K562 (cell line): Measurements from ENCODE around the gene KIF17. TPM values are rescaled to one million over a fixed set of nuclear protein-coding genes. Genes with fewer than 3 reads are reported as not detected.
A peak's percentile ranks its signal among the peaks of the same experiment; 100 is the strongest.

Experiments used
- ATAC-seq: fragments of 200-7000 bp; cut with Tn5 transposase; 3 replicates; pipeline ENCODE4 v1.9.1; 2020; ENCODE audit warnings: moderate library complexity
- BruUV-seq: library from RNA; stranded (reverse); fragments of 400-500 nt; replicated peaks from 2 replicates; lab custom pipeline; 2021; lab: Mats Ljungman, UMichigan
- CTCF ChIA-PET: fragments of 300-600 bp; formaldehyde crosslinking; extraction: SDS; loops from one replicate; lab custom pipeline; 2021; ENCODE audit warnings: low intra/inter-chr PET ratio; lab: Yijun Ruan, JAX
- POLR2A ChIA-PET: fragments of 300-600, 350-650 bp; sonication (Branson Sonifier 250); formaldehyde crosslinking; extraction: SDS; loops from one replicate; lab custom pipeline; 2021; ENCODE audit warnings: antibody characterized with exemption, inconsistent platforms; lab: Yijun Ruan, JAX
- DNase-seq, 4 experiments: peaks; one replicate each; pipeline versions ENCODE4 v3.0.0 to v3.0.0-alpha.2; 2011 to 2018; ENCODE audit warnings: low spot score in 3 of 4, mixed read lengths in 3 of 4; ENCODE audit errors: extremely low read depth in 1 of 4
- FAIRE-seq: peaks from 2 replicates; lab custom pipeline; 2011; peaks lifted over from hg19 to GRCh38; lab: Jason Lieb, UNC
- H2AFZ ChIP-seq: 2 replicates; pipeline ENCODE4 v1.6.0; 2011; ENCODE audit warnings: low read depth, low read length, control low read depth, inconsistent platforms
- H3K27ac ChIP-seq: fragments of 200-600 bp; 3 replicates; pipeline ENCODE4 v1.8.0; 2011; ENCODE audit warnings: low read depth, mild to moderate bottlenecking, control low read depth, inconsistent platforms, low read length, moderate library complexity, mixed read lengths; ENCODE audit errors: extremely low read depth
- H3K27me3 ChIP-seq, 2 experiments: fragments of 300-600 bp in 1 of 2; 2 replicates in 1 of 2; 3 replicates in 1 of 2; pipeline versions ENCODE4 v1.6.0 to v1.8.0; 2011; ENCODE audit warnings: inconsistent platforms in 2 of 2, low read length in 2 of 2, mild to moderate bottlenecking in 1 of 2, mixed read lengths in 1 of 2, moderate library complexity in 1 of 2; ENCODE audit not compliant: control insufficient read depth in 2 of 2, insufficient read depth in 2 of 2
- H3K36me3 ChIP-seq: fragments of 300-600 bp; 3 replicates; pipeline ENCODE4 v1.8.0; 2011; ENCODE audit warnings: mild to moderate bottlenecking, low read length, inconsistent platforms; ENCODE audit not compliant: control insufficient read depth, insufficient read depth
- H3K4me1 ChIP-seq, 2 experiments: fragments of 200-600 bp in 1 of 2; replicated peaks in 1 of 2; 2 replicates in 1 of 2; 3 replicates in 1 of 2; pipeline versions ENCODE4 v1.5.1 to v1.8.0; 2011; ENCODE audit warnings: inconsistent platforms in 2 of 2, low read length in 2 of 2, mild to moderate bottlenecking in 1 of 2, mixed read lengths in 1 of 2, moderate library complexity in 1 of 2; ENCODE audit not compliant: control insufficient read depth in 2 of 2, insufficient read depth in 2 of 2
- H3K4me2 ChIP-seq: 2 replicates; pipeline ENCODE4 v1.6.1; 2011; ENCODE audit warnings: low read length, control low read depth, inconsistent platforms, mixed read lengths; ENCODE audit not compliant: insufficient read depth
- H3K4me3 ChIP-seq: fragments of 200-600 bp; sonication (generic), shearing (Covaris generic); 2 replicates; pipeline ENCODE4 v1.5.1; 2016; ENCODE audit warnings: control low read depth, inconsistent platforms
- H3K79me2 ChIP-seq: fragments of 200-600 bp; 3 replicates; pipeline ENCODE4 v1.8.0; 2011; ENCODE audit warnings: low read length, inconsistent platforms; ENCODE audit not compliant: control insufficient read depth, insufficient read depth
- H3K9ac ChIP-seq, 2 experiments: 2 replicates each; pipeline versions ENCODE4 v1.6.0 to v1.6.1; 2011; ENCODE audit warnings: low read depth in 2 of 2, low read length in 2 of 2, control low read depth in 1 of 2, inconsistent platforms in 1 of 2, mild to moderate bottlenecking in 1 of 2, mixed read lengths in 1 of 2; ENCODE audit not compliant: insufficient read depth in 1 of 2
- H3K9me1 ChIP-seq: one replicate; pipeline ENCODE4 v1.6.0; 2011; ENCODE audit warnings: inconsistent platforms, mild to moderate bottlenecking, low read length, moderate library complexity; ENCODE audit not compliant: control insufficient read depth, insufficient read depth
- H3K9me3 ChIP-seq: replicated peaks from 2 replicates; pipeline ENCODE4 v1.5.1; 2011; ENCODE audit warnings: low read depth, low read length, inconsistent platforms; ENCODE audit not compliant: control insufficient read depth, insufficient read depth
- H4K20me1 ChIP-seq: replicated peaks from 2 replicates; pipeline ENCODE4 v1.6.1; 2011; ENCODE audit warnings: low read length, inconsistent platforms, mixed read lengths; ENCODE audit not compliant: control insufficient read depth, insufficient read depth
- COPS2 ChIP-seq: fragments of 450-650 bp; conservative IDR thresholded peaks from 2 replicates; pipeline ENCODE4 v1.6.1; 2016; ENCODE audit warnings: mild to moderate bottlenecking, moderate library complexity
- DDX20 ChIP-seq: fragments of 450-650 bp; IDR thresholded peaks from 2 replicates; pipeline ENCODE4 v1.6.1; 2016; ENCODE audit warnings: missing genetic modification characterization, low read depth, mild to moderate bottlenecking, missing compliant biosample characterization, moderate library complexity
- DPF2 ChIP-seq: fragments of 450-650 bp; IDR thresholded peaks from 2 replicates; pipeline ENCODE4 v1.6.1; 2016
- ELF1 ChIP-seq: fragments of 200-800 bp; sonication (Bioruptor generic); IDR thresholded peaks from 2 replicates; pipeline ENCODE4 v1.6.1; 2016; ENCODE audit warnings: missing genetic modification characterization, missing compliant biosample characterization
- HMGN3 ChIP-seq: IDR thresholded peaks from 2 replicates; pipeline ENCODE4 v1.6.1; 2011; ENCODE audit warnings: borderline replicate concordance, low read depth, mild to moderate bottlenecking, mixed read lengths, low read length; ENCODE audit not compliant: insufficient read length; ENCODE audit errors: extremely low read depth
- NONO ChIP-seq, 2 experiments: fragments of 200-400 bp in 1 of 2; fragments of 450-650 bp in 1 of 2; formaldehyde crosslinking in 1 of 2; IDR thresholded peaks; 2 replicates each; pipeline ENCODE4 v1.6.1; 2017; ENCODE audit warnings: low read depth in 2 of 2, mild to moderate bottlenecking in 2 of 2, moderate library complexity in 2 of 2, low read length in 1 of 2
- NR2F6 ChIP-seq: fragments of 450-650 bp; formaldehyde crosslinking; IDR thresholded peaks from 2 replicates; pipeline ENCODE4 v1.4.0; 2020; ENCODE audit warnings: mild to moderate bottlenecking
- PHB ChIP-seq: fragments of 250-450 bp; sonication (Bioruptor Pico); IDR thresholded peaks from 2 replicates; pipeline ENCODE4 v1.5.0; 2021
- PTBP1 ChIP-seq: fragments of 200-400 bp; formaldehyde crosslinking; IDR thresholded peaks from 2 replicates; pipeline ENCODE4 v1.6.1; 2017; ENCODE audit warnings: low read depth, low read length
- STAT5B ChIP-seq: fragments of 250-450 bp; sonication (Bioruptor Pico); IDR thresholded peaks from 2 replicates; pipeline ENCODE4 v1.8.0; 2021; ENCODE audit warnings: mild to moderate bottlenecking, inconsistent platforms
- TEAD4 ChIP-seq, 2 experiments: sonication (generic) in 1 of 2; formaldehyde crosslinking in 1 of 2; IDR thresholded peaks; 2 replicates each; pipeline versions ENCODE4 v1.6.1 to v1.8.0; 2012 to 2022; ENCODE audit warnings: borderline replicate concordance in 1 of 2, inconsistent platforms in 1 of 2, low read length in 1 of 2, mild to moderate bottlenecking in 1 of 2, missing genetic modification reagents in 1 of 2
- ZNF431 ChIP-seq: sonication (generic); formaldehyde crosslinking; IDR thresholded peaks from 2 replicates; pipeline ENCODE4 v1.8.0; 2022; ENCODE audit warnings: mild to moderate bottlenecking, missing genetic modification reagents
- WGBS: fragments of 100-300 bp; shearing (Covaris generic); methylation state at CpG from one replicate; pipeline ENCODE4 v1.1.6; 2016; ENCODE audit warnings: low coverage, mixed read lengths; ENCODE audit not compliant: insufficient coverage; ENCODE audit errors: missing lambda C conversion rate; 5-methylcytosine and 5-hydroxymethylcytosine counted together
- in situ Hi-C: fragments of 300-500 bp; cut with MboI; formaldehyde crosslinking; loops from 4 replicates; pipeline ENCODE4 v1.15.0; 2018; ENCODE audit warnings: inconsistent platforms, mixed read lengths
- intact Hi-C: fragments of 100-400 bp; cut with micrococcal nuclease; formaldehyde crosslinking; loops from 2 replicates; pipeline ENCODE4 v1.14.2; 2022
- polyA plus RNA-seq, 8 experiments: library from polyadenylated mRNA; depleted of rRNA in 4 of 8; stranded (reverse) in 5 of 8; unstranded in 3 of 8; fragments of >200 nt; fragmentation: Nextera tagmentation in 2 of 8; fragmentation: Illumina TruSeq in 1 of 8; extraction: Ambion mirVana in 2 of 8; extraction: Trizol in 1 of 8; gene quantifications; 2 replicates each; pipeline versions ENCODE4 v1.2.1 to v1.2.3, GENCODE V29; 2011 to 2014; ENCODE audit warnings: inconsistent platforms in 1 of 8, missing spikeins in 1 of 8
- total RNA-seq, 7 experiments: library from RNA; depleted of rRNA in 6 of 7; stranded (reverse); fragments of >200 nt in 6 of 7; fragmentation: Illumina TruSeq in 2 of 7; extraction: Trizol in 2 of 7; gene quantifications; 2 replicates each; pipeline versions ENCODE4 v1.2.1 to v1.2.3, GENCODE V29; 2011 to 2021; ENCODE audit warnings: low replicate concordance in 1 of 7
- TF ChIP-seq, protein P1 (sequence below), 2 experiments: fragments of 250-450 bp in 1 of 2; fragments of 450-650 bp in 1 of 2; sonication (Bioruptor Pico) in 1 of 2; IDR thresholded peaks; 2 replicates each; pipeline versions ENCODE4 v1.6.1 to v1.8.0; 2016 to 2021; ENCODE audit warnings: mild to moderate bottlenecking in 2 of 2, moderate library complexity in 2 of 2, missing compliant biosample characterization in 1 of 2, missing genetic modification characterization in 1 of 2
- TF ChIP-seq, protein P2 (sequence below): sonication (generic); formaldehyde crosslinking; IDR thresholded peaks from 2 replicates; pipeline ENCODE4 v1.8.0; 2022; ENCODE audit warnings: missing genetic modification reagents, mild to moderate bottlenecking, borderline replicate concordance
- TF ChIP-seq, protein P3 (sequence below), 3 experiments: IDR thresholded peaks in 2 of 3; conservative IDR thresholded peaks in 1 of 3; 2 replicates each; pipeline ENCODE4 v1.5.1; 2011 to 2012; ENCODE audit warnings: low read length in 3 of 3, mild to moderate bottlenecking in 3 of 3, control low read depth in 2 of 3, improper control_type of control experiment in 1 of 3, inconsistent platforms in 1 of 3, low read depth in 1 of 3, mixed read lengths in 1 of 3, moderate library complexity in 1 of 3; ENCODE audit not compliant: insufficient read depth in 2 of 3

KIF17 gene
- total and polyA plus RNA-seq, 9 of the 15 experiments (the other 6 are each of a cell fraction or from before 2014, with no cell fraction given): 0.04 to 0.47 (median 0.18) TPM; not detected in 5

DNA sequence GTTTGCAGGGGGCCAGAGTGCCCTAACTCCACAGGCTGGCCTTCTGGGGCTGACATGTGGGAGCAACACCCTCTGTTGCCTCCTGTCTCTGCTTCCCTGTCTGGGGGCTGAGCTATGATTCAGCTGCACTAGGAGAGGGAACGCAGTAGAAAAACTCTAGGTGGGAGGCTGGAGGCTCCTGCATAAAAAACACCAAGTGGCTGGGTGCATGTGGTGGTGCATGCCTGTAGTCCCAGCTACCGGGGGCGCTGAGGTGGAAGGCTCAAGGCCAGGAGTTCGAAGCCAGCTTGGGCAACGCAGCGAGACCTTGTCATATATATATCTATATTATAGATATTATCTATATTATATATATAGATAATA is 5.6 kb downstream of the KIF17 start:
- H3K9me1 ChIP-seq: peaks cover 2% of the 10 kb centered on the region
- H3K9me3 ChIP-seq: no peaks in the 10 kb centered on the region; the same call in 1 of the 2 replicates
- no TSS peak for BruUV-seq
- H3K27me3 ChIP-seq: peaks cover 13 to 52% of the 10 kb centered on the region in 2 experiments; a peak in 4 of 5 replicates
- FAIRE-seq (no peak), ATAC-seq (peak; percentile 12), DNase-seq (peak in 1 of 4 experiments; percentile 44)
- H3K27ac ChIP-seq: no peak overlapping the region
- H3K9ac ChIP-seq: peak overlapping the region in 1 of 2 experiments; percentile 70; a peak in 2 of 4 replicates
- H3K4me2 ChIP-seq: no peak overlapping the region
- CTCF ChIA-PET: no interaction called here
- H3K4me1 ChIP-seq: peaks cover 5 to 39% of the 10 kb centered on the region in 2 experiments; a peak in 3 of 5 replicates
- in situ Hi-C loops (no loop called here), intact Hi-C loops (no loop called here)
- H2AFZ ChIP-seq: no peak overlapping the region; the same call in 1 of the 2 replicates
- no peaks in the 10 kb centered on the region for H3K79me2 ChIP-seq
- H3K4me3 ChIP-seq: no peak overlapping the region
- H4K20me1 ChIP-seq: peaks cover 7% of the 10 kb centered on the region
- H3K36me3 ChIP-seq: no peaks in the 10 kb centered on the region
- POLR2A ChIA-PET: interaction anchor here (0.7 kb wide), 1 partner anchor 580 kb away, joined by 3 read pairs; no protein-coding TSS in a partner anchor
- no peak for TF ChIP-seq ZNF431 (CRISPR knock-in tag)
- TF ChIP-seq DDX20 (tag): no peak
- no peak for TF ChIP-seq COPS2
- TF ChIP-seq, protein P1, sequence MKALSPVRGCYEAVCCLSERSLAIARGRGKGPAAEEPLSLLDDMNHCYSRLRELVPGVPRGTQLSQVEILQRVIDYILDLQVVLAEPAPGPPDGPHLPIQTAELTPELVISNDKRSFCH (CRISPR knock-in tag; IDR thresholded peaks at IDR 0.05): no peak
- TF ChIP-seq, protein P1 (tag; IDR thresholded peaks at IDR 0.05): no peak
- TF ChIP-seq STAT5B (CRISPR knock-in tag): no peak
- no peak for TF ChIP-seq DPF2
- TF ChIP-seq, protein P2, sequence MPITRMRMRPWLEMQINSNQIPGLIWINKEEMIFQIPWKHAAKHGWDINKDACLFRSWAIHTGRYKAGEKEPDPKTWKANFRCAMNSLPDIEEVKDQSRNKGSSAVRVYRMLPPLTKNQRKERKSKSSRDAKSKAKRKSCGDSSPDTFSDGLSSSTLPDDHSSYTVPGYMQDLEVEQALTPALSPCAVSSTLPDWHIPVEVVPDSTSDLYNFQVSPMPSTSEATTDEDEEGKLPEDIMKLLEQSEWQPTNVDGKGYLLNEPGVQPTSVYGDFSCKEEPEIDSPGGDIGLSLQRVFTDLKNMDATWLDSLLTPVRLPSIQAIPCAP (CRISPR knock-in tag): no peak
- TF ChIP-seq PHB (CRISPR knock-in tag): no peak
- TF ChIP-seq, protein P3, sequence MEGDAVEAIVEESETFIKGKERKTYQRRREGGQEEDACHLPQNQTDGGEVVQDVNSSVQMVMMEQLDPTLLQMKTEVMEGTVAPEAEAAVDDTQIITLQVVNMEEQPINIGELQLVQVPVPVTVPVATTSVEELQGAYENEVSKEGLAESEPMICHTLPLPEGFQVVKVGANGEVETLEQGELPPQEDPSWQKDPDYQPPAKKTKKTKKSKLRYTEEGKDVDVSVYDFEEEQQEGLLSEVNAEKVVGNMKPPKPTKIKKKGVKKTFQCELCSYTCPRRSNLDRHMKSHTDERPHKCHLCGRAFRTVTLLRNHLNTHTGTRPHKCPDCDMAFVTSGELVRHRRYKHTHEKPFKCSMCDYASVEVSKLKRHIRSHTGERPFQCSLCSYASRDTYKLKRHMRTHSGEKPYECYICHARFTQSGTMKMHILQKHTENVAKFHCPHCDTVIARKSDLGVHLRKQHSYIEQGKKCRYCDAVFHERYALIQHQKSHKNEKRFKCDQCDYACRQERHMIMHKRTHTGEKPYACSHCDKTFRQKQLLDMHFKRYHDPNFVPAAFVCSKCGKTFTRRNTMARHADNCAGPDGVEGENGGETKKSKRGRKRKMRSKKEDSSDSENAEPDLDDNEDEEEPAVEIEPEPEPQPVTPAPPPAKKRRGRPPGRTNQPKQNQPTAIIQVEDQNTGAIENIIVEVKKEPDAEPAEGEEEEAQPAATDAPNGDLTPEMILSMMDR (IDR thresholded peaks at IDR 0.05 in 2 of 3, conservative IDR thresholded peaks at IDR 0.05 in 1 of 3; ENCODE audit: insufficient read depth in 2 of 3, low read depth in 1 of 3, low read length in 3 of 3): no peak
- TF ChIP-seq NR2F6: no peak
- TF ChIP-seq ELF1 (tag): no peak
- no peak for TF ChIP-seq TEAD4 (IDR thresholded peaks at IDR 0.05; ENCODE audit: low read length)
- 0 out of 2 replicates have a peak, but pooled peaks have one; percentile 0 for TF ChIP-seq TEAD4 (CRISPR knock-in tag; IDR thresholded peaks at IDR 0.05; ENCODE audit: borderline replicate concordance)
- 0 out of 2 replicates have a peak, but pooled peaks have one; percentile 1 for TF ChIP-seq PTBP1
- TF ChIP-seq NONO (IDR thresholded peaks at IDR 0.05; ENCODE audit: low read depth in 2 of 2, low read length in 1 of 2): no peak
- TF ChIP-seq HMGN3: no peak
- 45% methylated on average over 6 of the region's 6 CpGs for whole genome bisulfite sequencing
